IMR-90 (cell line): ENCODE data around the gene ARF6.

Source experiments
- POLR2A ChIP-seq: IDR thresholded peaks from 2 replicates; pipeline ENCODE4 v1.6.1; 2012; ENCODE audit warnings: mild to moderate bottlenecking, low read depth, low read length
- TF ChIP-seq, protein P1 (sequence below): conservative IDR thresholded peaks from 2 replicates; pipeline ENCODE4 v1.5.1; 2012; ENCODE audit warnings: mild to moderate bottlenecking, low read depth, low read length, improper control_type of control experiment

DNA sequence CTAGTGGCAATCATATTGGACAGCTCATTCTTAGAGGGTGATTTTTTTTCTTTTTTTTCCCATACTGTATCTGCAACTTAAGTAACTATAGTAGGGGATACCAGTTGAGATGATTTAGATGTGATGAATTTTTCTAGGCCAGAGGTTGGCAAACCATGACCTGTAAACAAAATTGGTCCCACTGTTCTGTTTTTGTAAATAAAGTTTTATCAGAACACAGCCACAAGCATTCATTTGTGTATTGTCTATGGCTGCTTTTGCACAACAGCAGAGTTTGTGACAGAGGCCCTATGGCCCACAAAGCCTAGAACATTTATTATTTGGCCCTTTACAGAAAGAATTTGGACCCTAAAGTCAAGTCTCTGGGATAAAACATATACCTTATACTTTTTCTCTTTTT, 11.4 kb downstream of the ARF6 start:
- TF ChIP-seq POLR2A: no peak
- TF ChIP-seq, protein P1, sequence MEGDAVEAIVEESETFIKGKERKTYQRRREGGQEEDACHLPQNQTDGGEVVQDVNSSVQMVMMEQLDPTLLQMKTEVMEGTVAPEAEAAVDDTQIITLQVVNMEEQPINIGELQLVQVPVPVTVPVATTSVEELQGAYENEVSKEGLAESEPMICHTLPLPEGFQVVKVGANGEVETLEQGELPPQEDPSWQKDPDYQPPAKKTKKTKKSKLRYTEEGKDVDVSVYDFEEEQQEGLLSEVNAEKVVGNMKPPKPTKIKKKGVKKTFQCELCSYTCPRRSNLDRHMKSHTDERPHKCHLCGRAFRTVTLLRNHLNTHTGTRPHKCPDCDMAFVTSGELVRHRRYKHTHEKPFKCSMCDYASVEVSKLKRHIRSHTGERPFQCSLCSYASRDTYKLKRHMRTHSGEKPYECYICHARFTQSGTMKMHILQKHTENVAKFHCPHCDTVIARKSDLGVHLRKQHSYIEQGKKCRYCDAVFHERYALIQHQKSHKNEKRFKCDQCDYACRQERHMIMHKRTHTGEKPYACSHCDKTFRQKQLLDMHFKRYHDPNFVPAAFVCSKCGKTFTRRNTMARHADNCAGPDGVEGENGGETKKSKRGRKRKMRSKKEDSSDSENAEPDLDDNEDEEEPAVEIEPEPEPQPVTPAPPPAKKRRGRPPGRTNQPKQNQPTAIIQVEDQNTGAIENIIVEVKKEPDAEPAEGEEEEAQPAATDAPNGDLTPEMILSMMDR: no peak
